HG03354 (cell line): ENCODE data around the gene HABP4.
A peak's percentile ranks its signal among the peaks of the same experiment; 100 is the strongest.

ENCODE experiments used
- ATAC-seq: cut with Tn5 transposase; IDR thresholded peaks from one replicate; pipeline ENCODE4 v1.9.1; 2021; ENCODE audit warnings: mild to moderate bottlenecking; ENCODE audit not compliant: unreplicated experiment, poor library complexity, severe bottlenecking

HABP4 gene

GRCh38 chr9:96464426-96464825 is 14.5 kb downstream of the HABP4 start:
- no peak for ATAC-seq

DNA sequence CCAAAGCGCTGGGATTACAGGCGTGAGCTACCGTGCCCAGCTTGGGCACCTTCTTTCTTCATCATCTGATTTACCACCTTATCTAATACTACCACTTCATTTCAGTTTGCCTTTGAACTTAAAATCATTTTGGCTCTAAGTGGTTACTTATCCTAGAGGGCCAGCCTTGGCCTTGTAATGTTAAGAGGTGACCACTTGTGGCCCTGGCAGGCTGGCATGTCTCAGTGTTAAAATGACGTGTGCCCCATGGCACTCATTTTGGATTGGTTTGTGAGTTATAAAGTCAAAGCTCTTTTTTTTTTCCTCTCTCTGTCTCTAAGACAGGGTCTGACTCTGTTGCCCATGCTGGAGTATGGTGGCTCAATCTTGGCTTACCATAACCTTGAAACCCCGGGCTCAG is 17.8 kb downstream of the HABP4 start:
- no peak for ATAC-seq

GRCh38 chr9:96476013-96476412 is 26.0 kb downstream of the HABP4 start:
- no peak for ATAC-seq

GRCh38 chr9:96476591-96476990 is 26.6 kb downstream of the HABP4 start:
- ATAC-seq: no peak

GRCh38 chr9:96478829-96479371 is 28.9 kb downstream of the HABP4 start:
- peak; percentile 89 for ATAC-seq

- no peak for ATAC-seq
Measured at GRCh38 chr9:96480736-96481135, 30.8 kb downstream of the HABP4 start.

DNA sequence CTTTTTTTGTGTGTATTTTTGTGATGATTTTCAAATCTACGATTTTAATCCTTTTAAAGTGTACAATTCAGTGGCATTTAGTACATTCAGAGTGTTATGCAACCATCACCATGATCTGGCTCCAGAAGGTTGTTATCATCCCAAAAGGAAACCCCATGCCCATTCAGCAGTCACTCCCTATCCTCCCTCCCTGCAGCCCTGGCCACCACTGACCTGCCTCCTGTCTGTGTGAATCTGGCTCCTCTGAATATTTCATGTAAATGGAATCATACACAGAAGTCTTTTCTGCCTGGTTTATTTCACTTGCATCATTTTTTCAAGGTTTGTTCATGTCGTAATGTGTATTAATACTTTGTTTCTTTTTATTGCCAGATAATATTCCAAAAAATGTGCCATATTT is 32.5 kb downstream of the HABP4 start:
- ATAC-seq: no peak

DNA sequence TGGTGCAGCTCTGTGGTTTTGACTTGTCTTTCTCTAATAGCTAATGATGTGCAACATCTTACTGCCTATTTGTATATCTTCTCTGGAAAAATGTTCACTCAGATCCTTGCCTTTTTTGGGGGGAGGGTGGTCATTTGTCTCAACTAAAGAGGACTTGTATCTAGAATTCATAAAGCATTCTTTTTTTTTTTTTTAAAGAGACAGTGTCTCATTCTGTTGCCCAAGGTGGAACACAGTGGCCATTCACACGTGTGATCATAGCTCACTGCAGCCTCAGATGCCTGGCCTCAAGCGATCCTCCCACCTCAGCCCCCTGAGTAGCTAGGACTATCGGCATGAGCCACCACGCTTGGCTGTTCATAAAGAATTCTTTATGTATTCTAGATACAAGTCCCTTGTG is 33.2 kb downstream of the HABP4 start:
- no peak for ATAC-seq

GRCh38 chr9:96483733-96484390 is 33.9 kb downstream of the HABP4 start:
- ATAC-seq: no peak

DNA sequence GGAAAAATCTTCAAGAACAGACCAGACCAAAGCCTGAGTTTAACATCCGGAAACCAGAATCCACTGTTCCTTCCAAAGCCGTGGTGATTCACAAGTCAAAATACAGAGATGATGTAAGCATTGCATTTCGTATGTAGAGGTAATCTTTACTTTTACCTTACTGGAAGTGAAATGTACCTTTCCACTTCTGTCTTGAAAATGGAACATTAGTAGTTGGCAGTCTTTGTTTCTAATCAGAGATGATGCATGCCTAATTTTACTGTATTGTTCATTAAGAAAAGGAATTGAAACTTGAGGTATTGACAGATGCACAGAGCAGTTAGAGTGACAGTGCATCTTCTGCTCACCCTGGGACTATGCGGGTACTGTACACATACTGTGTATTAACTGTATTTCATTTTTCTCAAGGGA is 34.6 kb downstream of the HABP4 start:
- peak; percentile 96 for ATAC-seq

DNA sequence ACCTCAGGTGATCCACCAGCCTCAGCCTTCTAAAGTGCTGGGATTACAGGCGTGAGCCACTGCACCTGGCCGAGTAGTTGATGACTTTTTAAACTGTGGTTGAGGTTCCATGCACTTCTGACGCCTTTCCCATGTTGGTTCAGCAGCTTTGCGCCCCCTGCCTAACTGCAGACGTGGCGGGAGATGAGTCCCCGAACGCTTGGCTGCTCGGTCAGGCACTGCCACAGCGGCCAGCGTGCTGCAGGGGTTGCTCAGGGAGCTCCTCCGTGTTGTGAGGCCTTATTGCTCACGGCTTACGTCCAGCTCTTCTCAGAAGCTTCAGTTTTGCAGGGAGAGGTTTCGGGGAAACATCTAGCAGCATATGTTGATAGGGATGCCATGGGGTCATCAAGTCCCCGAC is 35.3 kb downstream of the HABP4 start:
- ATAC-seq: no peak

GRCh38 chr9:96486386-96487028 is 36.5 kb downstream of the HABP4 start:
- ATAC-seq: no peak

DNA sequence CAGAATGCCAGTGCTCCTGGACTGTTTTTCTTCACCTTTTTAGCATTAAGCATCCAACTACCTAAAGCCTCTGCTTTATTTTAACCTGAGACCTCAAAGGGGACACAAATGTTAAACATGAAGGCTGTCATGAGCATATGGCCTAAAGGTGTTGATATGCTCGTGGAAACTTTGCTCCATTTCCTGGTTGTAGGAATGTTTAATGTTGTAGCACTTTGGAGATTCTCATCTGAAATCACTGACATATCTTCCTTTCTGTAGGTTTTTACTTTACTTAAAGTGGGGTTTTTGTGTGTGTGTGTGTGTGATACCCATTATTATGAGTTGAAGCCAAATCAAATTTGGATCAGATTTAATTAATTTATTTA is 37.0 kb downstream of the HABP4 start:
- ATAC-seq: no peak

GRCh38 chr9:96487949-96488348 is 38.0 kb downstream of the HABP4 start:
- ATAC-seq: no peak

DNA sequence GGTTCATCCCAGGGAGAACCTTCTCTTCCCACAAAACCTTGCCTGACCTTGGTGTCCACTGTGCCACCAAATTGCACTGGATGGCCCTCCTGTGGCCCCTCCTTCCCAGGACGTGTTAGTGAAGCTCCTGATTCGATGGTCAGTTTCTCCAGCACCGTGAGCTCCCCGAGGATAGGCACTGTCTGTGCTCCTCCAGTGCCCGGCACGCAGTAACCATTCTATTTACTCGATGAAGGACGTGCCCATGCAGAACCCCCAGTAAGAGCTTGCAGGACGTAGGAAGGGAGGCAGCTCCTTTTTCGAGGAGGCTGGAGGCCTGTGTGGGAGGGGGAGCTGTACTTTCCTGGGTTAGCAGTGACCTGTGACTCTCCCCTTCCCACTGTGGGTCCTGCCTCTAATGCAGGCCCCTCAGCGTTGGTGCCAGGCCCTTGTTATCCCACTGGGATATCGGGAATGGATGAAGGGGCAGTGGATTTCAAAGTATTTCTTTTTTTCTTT is 39.6 kb downstream of the HABP4 start:
- no peak for ATAC-seq

DNA sequence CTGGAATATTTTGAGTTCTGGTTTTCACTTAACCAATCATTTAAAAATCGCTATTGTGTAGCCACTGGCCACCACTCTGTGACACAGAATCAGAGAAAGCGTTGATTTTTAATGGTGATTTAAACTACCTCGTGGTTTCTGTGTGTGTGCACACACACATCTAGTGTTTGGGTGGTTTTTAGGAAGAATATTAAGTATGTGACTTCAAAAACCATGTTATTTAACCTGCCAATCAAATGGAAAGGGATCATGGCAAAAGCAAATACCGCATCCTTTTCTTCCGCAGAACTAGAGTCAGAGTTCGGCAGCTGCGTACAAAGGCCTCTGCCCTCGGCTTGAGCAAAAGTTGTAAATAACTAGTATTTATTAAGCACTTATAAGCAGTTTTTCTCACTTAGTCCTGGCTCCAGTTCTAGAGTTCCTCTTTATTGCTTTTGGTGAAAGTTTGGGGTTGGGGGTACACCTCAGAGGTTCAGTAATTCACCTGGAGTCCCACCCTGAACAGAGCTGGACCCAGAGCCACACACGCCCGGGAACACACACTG is 40.6 kb downstream of the HABP4 start:
- no peak for ATAC-seq

DNA sequence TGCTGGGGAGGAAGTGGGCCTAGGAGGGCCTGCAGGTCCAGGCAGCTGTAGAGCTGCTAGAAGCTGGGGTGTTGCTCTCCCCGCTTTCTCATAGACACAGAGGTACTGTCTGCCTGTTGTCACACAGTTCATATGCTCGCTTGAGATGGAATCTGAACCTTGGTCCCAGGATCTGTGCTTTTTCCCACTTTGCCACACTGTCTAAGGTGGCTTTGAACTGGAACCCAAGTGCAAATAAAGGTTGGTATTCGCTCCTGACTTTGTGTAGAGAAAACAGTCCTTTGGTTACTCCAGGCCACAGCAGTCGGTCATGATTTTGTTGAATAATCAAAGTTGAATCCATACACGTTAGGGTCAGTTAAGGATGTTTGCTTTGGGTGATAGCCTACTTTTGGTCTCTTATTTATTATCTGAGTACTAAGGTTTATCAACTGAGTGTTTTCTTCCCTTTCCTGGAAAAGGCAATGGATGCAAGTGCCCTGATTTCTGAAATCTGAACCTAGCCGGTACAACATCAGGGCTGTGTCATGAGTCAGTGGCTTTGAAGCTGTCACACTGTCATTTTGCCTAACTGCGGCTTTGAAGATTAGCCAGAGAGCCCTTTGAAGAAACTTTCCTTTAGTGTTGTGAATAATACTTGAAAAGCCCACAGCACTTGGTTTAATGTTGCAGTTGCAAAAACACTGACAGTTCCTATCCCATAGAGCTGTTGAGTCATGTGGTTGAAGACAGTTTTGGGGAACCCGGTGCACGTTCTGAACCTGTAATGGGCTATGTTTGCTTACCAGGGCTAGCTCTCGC is 41.3 kb downstream of the HABP4 start:
- ATAC-seq: no peak

DNA sequence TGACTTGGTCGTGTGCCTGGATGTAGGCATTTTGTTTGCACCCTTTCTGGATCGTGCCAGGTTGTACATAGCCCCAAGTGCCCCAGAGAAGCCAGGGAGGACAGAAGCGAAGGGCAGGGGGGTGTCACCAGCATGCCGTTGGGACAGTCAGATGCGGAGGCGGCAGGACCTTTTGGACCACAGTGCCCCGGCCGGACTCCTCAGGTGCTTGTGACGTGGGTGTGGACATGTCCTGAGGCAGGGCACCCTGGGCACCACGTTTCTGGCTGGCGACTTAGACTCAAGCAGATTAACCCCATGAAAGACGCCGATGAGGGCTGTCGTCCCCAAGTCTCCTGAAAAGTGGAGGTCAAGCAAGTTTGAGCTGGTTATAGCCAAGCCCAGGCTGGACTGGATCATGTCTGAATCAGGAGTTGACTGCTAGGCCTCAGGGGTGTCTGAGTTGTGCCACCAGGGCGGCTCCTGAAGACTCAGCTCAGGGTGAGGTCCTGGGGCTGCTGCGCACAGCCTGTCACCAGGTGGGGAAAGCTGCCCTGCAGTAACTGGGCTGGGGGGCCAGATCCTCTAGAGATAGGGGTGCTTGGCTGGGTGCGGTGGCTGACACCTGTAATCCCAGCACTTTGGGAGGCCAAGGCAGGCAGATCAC is 42.0 kb downstream of the HABP4 start:
- ATAC-seq: no peak

GRCh38 chr9:96492993-96493531 is 43.1 kb downstream of the HABP4 start:
- no peak for ATAC-seq

- no peak for ATAC-seq
Measured at GRCh38 chr9:96493757-96494156, 43.8 kb downstream of the HABP4 start.
